K562 (cell line): ENCODE data around the gene CNBD2. TPM values are rescaled to one million over a fixed set of nuclear protein-coding genes. Genes with fewer than 3 reads are reported as not detected.

Experiments
- CCAR2 ChIP-seq: fragments of 200-400 bp; formaldehyde crosslinking; IDR thresholded peaks from 2 replicates; pipeline ENCODE4 v1.6.1; 2017; ENCODE audit warnings: mild to moderate bottlenecking, low read depth, low read length
- CREB1 ChIP-seq, 2 experiments: sonication (generic) in 1 of 2; formaldehyde crosslinking in 1 of 2; IDR thresholded peaks; 2 replicates each; pipeline versions ENCODE4 v1.6.1 to v1.8.0; 2012 to 2022; ENCODE audit warnings: inconsistent platforms in 1 of 2, mild to moderate bottlenecking in 1 of 2, missing genetic modification reagents in 1 of 2, moderate library complexity in 1 of 2
- MAZ ChIP-seq, 2 experiments: fragments of 450-650 bp in 1 of 2; sonication (generic) in 1 of 2; formaldehyde crosslinking; IDR thresholded peaks in 1 of 2; conservative IDR thresholded peaks in 1 of 2; 2 replicates each; pipeline versions ENCODE4 v1.4.0 to v1.5.0; 2020; ENCODE audit warnings: mild to moderate bottlenecking in 1 of 2, missing genetic modification reagents in 1 of 2
- MXI1 ChIP-seq: IDR thresholded peaks from 2 replicates; pipeline ENCODE4 v1.6.1; 2011; ENCODE audit warnings: low read depth, mild to moderate bottlenecking, improper control_type of control experiment, low read length
- NBN ChIP-seq: fragments of 450-650 bp; IDR thresholded peaks from 2 replicates; pipeline ENCODE4 v1.6.1; 2016; ENCODE audit warnings: low read depth, mild to moderate bottlenecking
- PKNOX1 ChIP-seq: fragments of 450-650 bp; IDR thresholded peaks from 2 replicates; pipeline ENCODE4 v1.6.1; 2016
- SAP30 ChIP-seq: fragments of 200-600 bp; sonication (generic); IDR thresholded peaks from 2 replicates; pipeline ENCODE4 v1.6.1; 2012; ENCODE audit warnings: borderline replicate concordance, low read depth, mild to moderate bottlenecking, moderate library complexity, low read length, control low read depth, inconsistent platforms; ENCODE audit not compliant: insufficient read depth, poor library complexity, severe bottlenecking
- SP1 ChIP-seq: sonication (generic); formaldehyde crosslinking; IDR thresholded peaks from 2 replicates; pipeline ENCODE4 v1.8.1; 2022; ENCODE audit warnings: mild to moderate bottlenecking, missing genetic modification reagents
- THAP12 ChIP-seq: fragments of 250-450 bp; sonication (Bioruptor Pico); IDR thresholded peaks from 2 replicates; pipeline ENCODE4 v1.9.0; 2021; ENCODE audit warnings: mild to moderate bottlenecking, inconsistent platforms
- TOE1 ChIP-seq, 2 experiments: fragments of 450-650 bp in 1 of 2; sonication (generic) in 1 of 2; formaldehyde crosslinking in 1 of 2; IDR thresholded peaks; 2 replicates each; pipeline versions ENCODE4 v1.7.1 to v1.8.0; 2016 to 2022; ENCODE audit warnings: borderline replicate concordance in 2 of 2, mild to moderate bottlenecking in 2 of 2, antibody characterized with exemption in 1 of 2, inconsistent platforms in 1 of 2, low read depth in 1 of 2, missing genetic modification reagents in 1 of 2, moderate library complexity in 1 of 2
- UBTF ChIP-seq, 2 experiments: IDR thresholded peaks; 2 replicates each; pipeline ENCODE4 v1.6.1; 2012; ENCODE audit warnings: improper control_type of control experiment in 2 of 2, low read depth in 2 of 2, low read length in 2 of 2, borderline replicate concordance in 1 of 2
- YY1 ChIP-seq, 3 experiments: IDR thresholded peaks; 2 replicates each; pipeline ENCODE4 v1.6.1; 2011; ENCODE audit warnings: low read length in 2 of 3, mild to moderate bottlenecking in 2 of 3, moderate library complexity in 2 of 3, borderline replicate concordance in 1 of 3, control low read depth in 1 of 3, low read depth in 1 of 3; ENCODE audit not compliant: insufficient read depth in 3 of 3, insufficient replicate concordance in 2 of 3, control insufficient read depth in 1 of 3, insufficient read length in 1 of 3; ENCODE audit errors: extremely low read depth in 1 of 3
- ZFX ChIP-seq: sonication (generic); formaldehyde crosslinking; IDR thresholded peaks from 2 replicates; pipeline ENCODE4 v1.8.0; 2022; ENCODE audit warnings: mild to moderate bottlenecking, missing genetic modification reagents, moderate library complexity
- ZNF395 ChIP-seq: fragments of 200-800 bp; sonication (Bioruptor generic); IDR thresholded peaks from 2 replicates; pipeline ENCODE4 v1.6.1; 2017; ENCODE audit warnings: missing genetic modification characterization, missing compliant biosample characterization
- polyA plus RNA-seq, 8 experiments: library from polyadenylated mRNA; depleted of rRNA in 4 of 8; stranded (reverse) in 5 of 8; unstranded in 3 of 8; fragments of >200 nt; fragmentation: Nextera tagmentation in 2 of 8; fragmentation: Illumina TruSeq in 1 of 8; extraction: Ambion mirVana in 2 of 8; extraction: Trizol in 1 of 8; gene quantifications; 2 replicates each; pipeline versions ENCODE4 v1.2.1 to v1.2.3, GENCODE V29; 2011 to 2014; ENCODE audit warnings: inconsistent platforms in 1 of 8, missing spikeins in 1 of 8
- total RNA-seq, 7 experiments: library from RNA; depleted of rRNA in 6 of 7; stranded (reverse); fragments of >200 nt in 6 of 7; fragmentation: Illumina TruSeq in 2 of 7; extraction: Trizol in 2 of 7; gene quantifications; 2 replicates each; pipeline versions ENCODE4 v1.2.1 to v1.2.3, GENCODE V29; 2011 to 2021; ENCODE audit warnings: low replicate concordance in 1 of 7

CNBD2 gene
- total and polyA plus RNA-seq, 9 of the 15 experiments (the other 6 are each of a cell fraction or from before 2014, with no cell fraction given) = 3.2 to 17.5 (median 5.3) TPM

GRCh38 chr20:36064658-36065426 is 96.5 kb downstream of the CNBD2 start (continued):
- TF ChIP-seq UBTF (IDR thresholded peaks at IDR 0.05; ENCODE audit: borderline replicate concordance in 1 of 2, low read depth in 2 of 2, low read length in 2 of 2) (peak in 1 of 2 experiments; percentile 35; a peak in 1 of 4 replicates), THAP12 (CRISPR knock-in tag) (no peak), SAP30 (no peak), YY1 (IDR thresholded peaks at IDR 0.05; ENCODE audit: borderline replicate concordance in 1 of 3, control insufficient read depth in 1 of 3, extremely low read depth in 1 of 3, insufficient read depth in 3 of 3, insufficient read length in 1 of 3, insufficient replicate concordance in 2 of 3, low read depth in 1 of 3, low read length in 2 of 3) (peak in 1 of 3 experiments; percentile 11), PKNOX1 (peak; percentile 70), TOE1 (IDR thresholded peaks at IDR 0.05; ENCODE audit: borderline replicate concordance) (0 out of 2 replicates have a peak, but pooled peaks have one; percentile 33), TOE1 (CRISPR knock-in tag; IDR thresholded peaks at IDR 0.05; ENCODE audit: borderline replicate concordance, low read depth) (no peak), MAZ (CRISPR knock-in tag; conservative IDR thresholded peaks at IDR 0.05 in 1 of 2, IDR thresholded peaks at IDR 0.05 in 1 of 2) (peak; percentile 35 to 36; a peak in 1 of 4 replicates), ZNF395 (CRISPR knock-in tag) (peak; percentile 51; the same call in 1 of the 2 replicates), MXI1 (peak; percentile 82), NBN (no peak), CREB1 (IDR thresholded peaks at IDR 0.05) (peak; percentile 27; the same call in 1 of the 2 replicates), CREB1 (CRISPR knock-in tag; IDR thresholded peaks at IDR 0.05) (no peak), ZFX (peak; percentile 64), CCAR2 (no peak), SP1 (peak; percentile 37; the same call in 1 of the 2 replicates)
